Measurements from ENCODE around the gene SSBP4.

Gene SSBP4

GRCh38 chr19:18389726-18390064 lies 29.5 kb upstream of the SSBP4 start:
- Histone ChIP-seq H3K27me3 (ENCODE audit: insufficient read depth, low read length, poor library complexity) (peaks cover 11% of the 10 kb centered on the region), H3K4me3 (ENCODE audit: low read depth in 1 of 2, low read length in 2 of 2) (no peak overlapping the region), H4K20me1 (ENCODE audit: insufficient read depth, low read length) (no peaks in the 10 kb centered on the region), H3K9me3 (ENCODE audit: insufficient read depth, low read length, severe bottlenecking) (no peaks in the 10 kb centered on the region), H3K4me2 (ENCODE audit: insufficient read depth, low read length) (no peak overlapping the region), H2AFZ (ENCODE audit: low read depth, low read length) (no peak overlapping the region), H3K27ac (ENCODE audit: low read length) (no peak overlapping the region), H3K4me1 (ENCODE audit: insufficient read depth, low read length) (peaks cover 15% of the 10 kb centered on the region), H3K79me2 (ENCODE audit: insufficient read depth, low read length) (no peaks in the 10 kb centered on the region), H3K36me3 (ENCODE audit: insufficient read depth, low read length) (no peaks in the 10 kb centered on the region), H3K9ac (ENCODE audit: low read depth, low read length) (no peak overlapping the region)
- ATAC-seq (ENCODE audit: insufficient read depth, low read depth) (no peak), DNase-seq (no peak)
- TF ChIP-seq EZH2 (IDR thresholded peaks at IDR 0.05; ENCODE audit: borderline replicate concordance, low read depth, low read length, severe bottlenecking) = no peak
- TF ChIP-seq CTCF (IDR thresholded peaks at IDR 0.05; ENCODE audit: borderline replicate concordance, extremely low read depth, low read length, poor library complexity, severe bottlenecking) = no peak

GRCh38 chr19:18390065-18390907 lies 28.9 kb upstream of the SSBP4 start:
- Histone ChIP-seq H3K36me3 (ENCODE audit: insufficient read depth, low read length) (no peaks in the 10 kb centered on the region), H3K27ac (ENCODE audit: low read length) (no peak overlapping the region)

GRCh38 chr19:18391509-18392075 lies 27.6 kb upstream of the SSBP4 start:
- H3K79me2 ChIP-seq (ENCODE audit: insufficient read depth, low read length) = no peaks in the 10 kb centered on the region
- peaks cover 15% of the 10 kb centered on the region for H3K4me1 ChIP-seq (ENCODE audit: insufficient read depth, low read length)
- H3K9me3 ChIP-seq (ENCODE audit: insufficient read depth, low read length, severe bottlenecking) = no peaks in the 10 kb centered on the region
- DNase-seq (no peak), ATAC-seq (ENCODE audit: insufficient read depth, low read depth) (no peak)
- TF ChIP-seq CTCF (IDR thresholded peaks at IDR 0.05; ENCODE audit: borderline replicate concordance, extremely low read depth, low read length, poor library complexity, severe bottlenecking) = no peak
- no peak for TF ChIP-seq EZH2 (IDR thresholded peaks at IDR 0.05; ENCODE audit: borderline replicate concordance, low read depth, low read length, severe bottlenecking)
- no peaks in the 10 kb centered on the region for H3K36me3 ChIP-seq (ENCODE audit: insufficient read depth, low read length)
- no peak overlapping the region for H3K4me2 ChIP-seq (ENCODE audit: insufficient read depth, low read length)
- no peak overlapping the region for H2AFZ ChIP-seq (ENCODE audit: low read depth, low read length)
- H3K27me3 ChIP-seq (ENCODE audit: insufficient read depth, low read length, poor library complexity) = peaks cover 11% of the 10 kb centered on the region
- H3K4me3 ChIP-seq (ENCODE audit: low read depth in 1 of 2, low read length in 2 of 2) = no peak overlapping the region
- no peak overlapping the region for H3K9ac ChIP-seq (ENCODE audit: low read depth, low read length)
- no peak overlapping the region for H3K27ac ChIP-seq (ENCODE audit: low read length)
- H4K20me1 ChIP-seq (ENCODE audit: insufficient read depth, low read length) = no peaks in the 10 kb centered on the region

More at GRCh38 chr19:18390065-18390907, 28.9 kb upstream of the SSBP4 start:
- Histone ChIP-seq H2AFZ (ENCODE audit: low read depth, low read length) (no peak overlapping the region), H3K4me2 (ENCODE audit: insufficient read depth, low read length) (no peak overlapping the region), H3K79me2 (ENCODE audit: insufficient read depth, low read length) (no peaks in the 10 kb centered on the region), H3K9me3 (ENCODE audit: insufficient read depth, low read length, severe bottlenecking) (no peaks in the 10 kb centered on the region), H3K9ac (ENCODE audit: low read depth, low read length) (no peak overlapping the region), H3K4me3 (ENCODE audit: low read depth in 1 of 2, low read length in 2 of 2) (no peak overlapping the region), H4K20me1 (ENCODE audit: insufficient read depth, low read length) (no peaks in the 10 kb centered on the region), H3K27me3 (ENCODE audit: insufficient read depth, low read length, poor library complexity) (peaks cover 11% of the 10 kb centered on the region), H3K4me1 (ENCODE audit: insufficient read depth, low read length) (peaks cover 15% of the 10 kb centered on the region)
- TF ChIP-seq CTCF (IDR thresholded peaks at IDR 0.05; ENCODE audit: borderline replicate concordance, extremely low read depth, low read length, poor library complexity, severe bottlenecking) (no peak), EZH2 (IDR thresholded peaks at IDR 0.05; ENCODE audit: borderline replicate concordance, low read depth, low read length, severe bottlenecking) (no peak)
- ATAC-seq (ENCODE audit: insufficient read depth, low read depth) (no peak), DNase-seq (no peak)
